Measurements from ENCODE around the gene AHNAK.

AHNAK gene

DNA sequence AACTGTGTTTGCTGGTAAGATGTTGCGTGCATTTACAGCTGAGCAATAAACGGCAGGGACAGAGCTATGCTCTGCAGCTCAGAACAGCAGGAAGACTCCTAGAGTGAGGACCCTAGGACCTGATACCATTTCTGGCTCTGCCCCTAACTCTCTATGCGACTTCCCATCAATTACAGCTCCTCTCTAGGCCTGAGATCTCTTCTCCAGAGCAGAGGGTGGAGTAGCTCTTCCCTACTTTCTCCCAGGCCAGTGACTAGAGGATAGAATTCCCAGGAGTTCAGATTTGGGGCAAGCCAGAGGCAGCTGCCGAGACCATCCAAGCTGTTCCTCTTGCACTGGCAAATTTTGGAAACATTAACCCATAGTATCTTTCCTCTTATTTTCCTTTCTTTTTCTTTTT, 140.6 kb downstream of the AHNAK start:
- no peak for ATAC-seq
- TF ChIP-seq ZFP3 (CRISPR knock-in tag; IDR thresholded peaks at IDR 0.05) = no peak
- no peak for TF ChIP-seq ZNF70 (CRISPR knock-in tag; IDR thresholded peaks at IDR 0.05)
- TF ChIP-seq CSDC2 (CRISPR knock-in tag; IDR thresholded peaks at IDR 0.05) = no peak
- no peak for TF ChIP-seq GLIS3 (CRISPR knock-in tag; IDR thresholded peaks at IDR 0.05)
- TF ChIP-seq ZC3H10 (CRISPR knock-in tag; IDR thresholded peaks at IDR 0.05) = no peak
- TF ChIP-seq ESRRG (CRISPR knock-in tag; IDR thresholded peaks at IDR 0.05) = no peak
- TF ChIP-seq TOX (CRISPR knock-in tag; IDR thresholded peaks at IDR 0.05; ENCODE audit: borderline replicate concordance) = no peak
- TF ChIP-seq ISL1 (CRISPR knock-in tag; IDR thresholded peaks at IDR 0.05) = no peak
- TF ChIP-seq PPARA (CRISPR knock-in tag; IDR thresholded peaks at IDR 0.05; ENCODE audit: borderline replicate concordance) = no peak
- TF ChIP-seq, protein P1, sequence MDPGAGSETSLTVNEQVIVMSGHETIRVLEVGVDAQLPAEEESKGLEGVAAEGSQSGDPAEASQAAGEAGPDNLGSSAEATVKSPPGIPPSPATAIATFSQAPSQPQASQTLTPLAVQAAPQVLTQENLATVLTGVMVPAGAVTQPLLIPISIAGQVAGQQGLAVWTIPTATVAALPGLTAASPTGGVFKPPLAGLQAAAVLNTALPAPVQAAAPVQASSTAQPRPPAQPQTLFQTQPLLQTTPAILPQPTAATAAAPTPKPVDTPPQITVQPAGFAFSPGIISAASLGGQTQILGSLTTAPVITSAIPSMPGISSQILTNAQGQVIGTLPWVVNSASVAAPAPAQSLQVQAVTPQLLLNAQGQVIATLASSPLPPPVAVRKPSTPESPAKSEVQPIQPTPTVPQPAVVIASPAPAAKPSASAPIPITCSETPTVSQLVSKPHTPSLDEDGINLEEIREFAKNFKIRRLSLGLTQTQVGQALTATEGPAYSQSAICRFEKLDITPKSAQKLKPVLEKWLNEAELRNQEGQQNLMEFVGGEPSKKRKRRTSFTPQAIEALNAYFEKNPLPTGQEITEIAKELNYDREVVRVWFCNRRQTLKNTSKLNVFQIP (CRISPR knock-in tag; IDR thresholded peaks at IDR 0.05; ENCODE audit: borderline replicate concordance, low read depth) = no peak
- TF ChIP-seq, protein P2, sequence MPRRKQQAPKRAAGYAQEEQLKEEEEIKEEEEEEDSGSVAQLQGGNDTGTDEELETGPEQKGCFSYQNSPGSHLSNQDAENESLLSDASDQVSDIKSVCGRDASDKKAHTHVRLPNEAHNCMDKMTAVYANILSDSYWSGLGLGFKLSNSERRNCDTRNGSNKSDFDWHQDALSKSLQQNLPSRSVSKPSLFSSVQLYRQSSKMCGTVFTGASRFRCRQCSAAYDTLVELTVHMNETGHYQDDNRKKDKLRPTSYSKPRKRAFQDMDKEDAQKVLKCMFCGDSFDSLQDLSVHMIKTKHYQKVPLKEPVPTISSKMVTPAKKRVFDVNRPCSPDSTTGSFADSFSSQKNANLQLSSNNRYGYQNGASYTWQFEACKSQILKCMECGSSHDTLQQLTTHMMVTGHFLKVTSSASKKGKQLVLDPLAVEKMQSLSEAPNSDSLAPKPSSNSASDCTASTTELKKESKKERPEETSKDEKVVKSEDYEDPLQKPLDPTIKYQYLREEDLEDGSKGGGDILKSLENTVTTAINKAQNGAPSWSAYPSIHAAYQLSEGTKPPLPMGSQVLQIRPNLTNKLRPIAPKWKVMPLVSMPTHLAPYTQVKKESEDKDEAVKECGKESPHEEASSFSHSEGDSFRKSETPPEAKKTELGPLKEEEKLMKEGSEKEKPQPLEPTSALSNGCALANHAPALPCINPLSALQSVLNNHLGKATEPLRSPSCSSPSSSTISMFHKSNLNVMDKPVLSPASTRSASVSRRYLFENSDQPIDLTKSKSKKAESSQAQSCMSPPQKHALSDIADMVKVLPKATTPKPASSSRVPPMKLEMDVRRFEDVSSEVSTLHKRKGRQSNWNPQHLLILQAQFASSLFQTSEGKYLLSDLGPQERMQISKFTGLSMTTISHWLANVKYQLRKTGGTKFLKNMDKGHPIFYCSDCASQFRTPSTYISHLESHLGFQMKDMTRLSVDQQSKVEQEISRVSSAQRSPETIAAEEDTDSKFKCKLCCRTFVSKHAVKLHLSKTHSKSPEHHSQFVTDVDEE (CRISPR knock-in tag; IDR thresholded peaks at IDR 0.05) = no peak

DNA sequence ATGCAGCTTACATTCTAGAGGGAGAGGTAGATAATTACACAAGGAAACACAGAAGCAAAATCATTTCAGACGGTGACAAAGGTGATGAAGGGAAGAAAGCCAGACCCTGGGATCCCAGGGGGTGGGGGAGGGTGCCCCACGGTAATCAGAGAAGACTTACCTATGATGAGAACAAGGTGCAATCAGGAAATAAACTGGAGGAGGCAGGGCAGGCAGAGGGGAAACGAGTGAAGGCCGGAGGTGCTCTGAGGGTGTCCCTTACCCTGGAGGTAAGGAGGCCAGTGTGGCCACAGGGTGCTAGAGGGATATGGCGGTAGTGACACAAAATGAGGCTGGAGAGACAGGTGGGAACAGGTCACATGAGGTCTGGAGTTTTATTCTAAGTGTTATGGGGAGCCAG, 141.7 kb downstream of the AHNAK start:
- ATAC-seq = no peak
- no peak for TF ChIP-seq ZNF70 (CRISPR knock-in tag; IDR thresholded peaks at IDR 0.05)
- no peak for TF ChIP-seq RARB (CRISPR knock-in tag; IDR thresholded peaks at IDR 0.05)
- no peak for TF ChIP-seq ESRRG (CRISPR knock-in tag; IDR thresholded peaks at IDR 0.05)
- TF ChIP-seq, protein P1 (CRISPR knock-in tag; IDR thresholded peaks at IDR 0.05; ENCODE audit: borderline replicate concordance, low read depth) = no peak

DNA sequence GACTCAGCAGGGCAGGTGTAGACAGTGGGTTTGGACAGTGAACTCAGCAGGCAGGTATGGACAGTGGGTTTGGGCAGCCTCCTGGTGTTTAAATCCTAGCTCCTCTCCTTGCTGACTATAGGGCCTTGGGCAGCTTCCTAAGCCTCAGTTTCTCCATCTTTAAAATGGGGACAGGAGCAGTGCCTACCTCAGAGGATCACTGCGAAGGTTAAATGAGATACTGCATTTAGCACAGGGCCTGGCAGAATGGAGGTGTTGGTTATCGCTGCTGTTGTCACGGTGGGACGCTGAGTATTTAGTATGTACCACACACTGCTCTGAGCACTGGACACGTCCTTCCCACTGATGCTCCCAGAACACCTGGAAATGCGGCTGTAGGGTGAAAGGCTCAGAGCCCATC, 142.2 kb downstream of the AHNAK start:
- TF ChIP-seq, protein P3, sequence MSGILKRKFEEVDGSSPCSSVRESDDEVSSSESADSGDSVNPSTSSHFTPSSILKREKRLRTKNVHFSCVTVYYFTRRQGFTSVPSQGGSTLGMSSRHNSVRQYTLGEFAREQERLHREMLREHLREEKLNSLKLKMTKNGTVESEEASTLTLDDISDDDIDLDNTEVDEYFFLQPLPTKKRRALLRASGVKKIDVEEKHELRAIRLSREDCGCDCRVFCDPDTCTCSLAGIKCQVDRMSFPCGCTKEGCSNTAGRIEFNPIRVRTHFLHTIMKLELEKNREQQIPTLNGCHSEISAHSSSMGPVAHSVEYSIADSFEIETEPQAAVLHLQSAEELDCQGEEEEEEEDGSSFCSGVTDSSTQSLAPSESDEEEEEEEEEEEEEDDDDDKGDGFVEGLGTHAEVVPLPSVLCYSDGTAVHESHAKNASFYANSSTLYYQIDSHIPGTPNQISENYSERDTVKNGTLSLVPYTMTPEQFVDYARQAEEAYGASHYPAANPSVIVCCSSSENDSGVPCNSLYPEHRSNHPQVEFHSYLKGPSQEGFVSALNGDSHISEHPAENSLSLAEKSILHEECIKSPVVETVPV (CRISPR knock-in tag; IDR thresholded peaks at IDR 0.05) = no peak
- no peak for TF ChIP-seq ESRRG (CRISPR knock-in tag; IDR thresholded peaks at IDR 0.05)

DNA sequence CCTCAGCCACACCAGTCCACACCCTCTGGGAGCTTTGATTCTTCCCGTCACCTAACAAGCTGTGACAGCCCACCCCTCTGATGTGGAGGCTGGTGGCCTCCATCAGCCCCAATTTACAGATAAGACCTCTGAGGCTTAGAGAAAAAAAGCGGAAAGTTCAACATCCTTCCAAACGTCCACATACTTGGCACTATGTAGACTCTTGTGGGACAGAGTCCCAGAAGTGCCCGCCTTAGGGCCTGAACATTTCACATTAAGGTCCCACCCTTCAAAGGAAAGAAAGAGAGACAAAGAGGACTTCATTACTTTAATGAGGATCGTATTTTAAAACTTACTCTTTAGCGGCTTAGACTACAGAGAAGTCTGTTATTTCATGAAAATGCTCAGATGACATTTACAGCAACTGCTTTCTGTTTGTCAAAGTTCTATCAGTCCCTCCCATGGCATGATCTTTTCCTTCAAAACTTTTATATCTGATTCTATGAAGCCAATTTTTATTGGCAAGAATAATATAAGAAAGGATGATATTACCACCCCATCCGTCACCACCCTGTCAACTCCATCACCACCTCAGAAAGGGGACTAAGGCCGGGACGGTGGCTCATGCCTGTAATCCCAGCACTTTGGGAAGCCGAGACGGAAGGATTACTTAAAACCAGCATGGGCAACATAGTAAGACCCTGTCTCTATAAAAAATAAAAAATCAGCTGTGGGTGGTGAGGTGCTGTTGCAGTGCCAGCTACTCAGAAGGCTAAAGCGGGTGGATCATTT, 143.5 kb downstream of the AHNAK start:
- no peak for ATAC-seq

More for the DNA sequence above, 142.2 kb downstream of the AHNAK start:
- no peak for ATAC-seq

DNA sequence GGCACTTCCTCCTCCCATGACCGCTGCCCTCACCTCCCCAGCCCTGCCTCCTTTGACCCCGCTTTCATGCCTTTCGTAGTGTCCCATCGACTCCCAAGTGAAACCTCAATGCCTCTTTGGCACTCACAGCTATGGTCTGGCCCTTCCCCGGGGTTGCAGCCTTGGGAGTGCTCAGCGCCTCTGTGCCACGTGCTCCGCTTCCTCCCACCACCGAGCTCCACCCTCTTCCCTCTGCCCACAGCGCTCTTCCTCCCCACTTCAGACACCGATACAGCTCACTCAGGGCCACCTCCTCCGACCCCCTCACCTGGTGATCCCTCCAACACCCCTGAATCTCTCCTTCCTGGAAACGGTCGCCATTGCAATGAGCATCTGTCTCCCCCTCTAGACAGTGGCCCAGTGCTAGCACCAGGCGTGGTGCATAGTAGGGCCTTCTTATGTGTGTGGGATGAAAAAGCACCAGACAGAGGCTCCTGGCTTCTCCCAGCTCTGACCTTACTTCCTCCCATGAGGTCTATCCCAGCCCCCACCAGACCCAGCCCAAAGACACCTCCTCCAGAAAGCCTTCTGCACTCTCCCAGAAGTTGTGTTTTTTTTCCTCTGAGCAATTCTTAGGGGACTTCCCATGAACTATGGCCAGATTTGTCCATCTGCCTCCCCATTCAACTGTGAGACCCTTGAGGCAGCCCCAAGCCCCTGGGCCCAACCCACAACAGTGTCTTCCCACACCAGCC, 144.2 kb downstream of the AHNAK start:
- ATAC-seq = no peak
- TF ChIP-seq TOX (CRISPR knock-in tag; IDR thresholded peaks at IDR 0.05; ENCODE audit: borderline replicate concordance) (no peak), CSDC2 (CRISPR knock-in tag; IDR thresholded peaks at IDR 0.05) (no peak), ZNF8 (CRISPR knock-in tag; IDR thresholded peaks at IDR 0.05) (no peak), ZNF70 (CRISPR knock-in tag; IDR thresholded peaks at IDR 0.05) (no peak), SNAI2 (CRISPR knock-in tag; IDR thresholded peaks at IDR 0.05) (no peak), OSR1 (CRISPR knock-in tag; IDR thresholded peaks at IDR 0.05) (no peak), ZC3H10 (CRISPR knock-in tag; IDR thresholded peaks at IDR 0.05) (no peak), ESRRG (CRISPR knock-in tag; IDR thresholded peaks at IDR 0.05) (no peak), BACH2 (CRISPR knock-in tag; IDR thresholded peaks at IDR 0.05; ENCODE audit: borderline replicate concordance) (no peak), RARB (CRISPR knock-in tag; IDR thresholded peaks at IDR 0.05) (no peak)
- TF ChIP-seq, protein P1 (CRISPR knock-in tag; IDR thresholded peaks at IDR 0.05; ENCODE audit: borderline replicate concordance, low read depth) = no peak
- TF ChIP-seq, protein P2 (CRISPR knock-in tag; IDR thresholded peaks at IDR 0.05) = no peak

More for the DNA sequence above, 143.5 kb downstream of the AHNAK start:
- TF ChIP-seq ISL1 (CRISPR knock-in tag; IDR thresholded peaks at IDR 0.05) (no peak), BACH2 (CRISPR knock-in tag; IDR thresholded peaks at IDR 0.05; ENCODE audit: borderline replicate concordance) (no peak)

Data from SK-N-SH treated with all-trans-retinoic acid at 6 μM for 48 hours (cell line).